SH-SY5Y (cell line): ENCODE measurements around the gene ROMO1.

Experiments used
- GATA2 ChIP-seq: IDR thresholded peaks from 2 replicates; pipeline ENCODE4 v1.6.1; 2011; ENCODE audit warnings: mild to moderate bottlenecking, low read depth, low read length
- GATA3 ChIP-seq: IDR thresholded peaks from 2 replicates; pipeline ENCODE4 v1.6.1; 2011; ENCODE audit warnings: low read depth, mild to moderate bottlenecking, low read length, moderate library complexity

ROMO1 gene

GRCh38 chr20:35702051-35702823 is 3.0 kb downstream of the ROMO1 start:
- TF ChIP-seq GATA2 (no peak), GATA3 (no peak)

- no peak for TF ChIP-seq GATA2
- no peak for TF ChIP-seq GATA3
Observed at GRCh38 chr20:35702824-35703695, 3.9 kb downstream of the ROMO1 start.

GRCh38 chr20:35704514-35705261 is 5.5 kb downstream of the ROMO1 start:
- TF ChIP-seq GATA2 (no peak), GATA3 (no peak)

- TF ChIP-seq GATA3 = no peak
- no peak for TF ChIP-seq GATA2
Observed at GRCh38 chr20:35708502-35708901, 9.3 kb downstream of the ROMO1 start.

- TF ChIP-seq GATA2 = no peak
- TF ChIP-seq GATA3 = no peak
Observed at GRCh38 chr20:35709259-35709658, 10.1 kb downstream of the ROMO1 start.

- TF ChIP-seq GATA3 (no peak), GATA2 (no peak)
Observed at GRCh38 chr20:35710039-35710438, 10.8 kb downstream of the ROMO1 start.

- TF ChIP-seq GATA3 (no peak), GATA2 (no peak)
Observed at GRCh38 chr20:35710884-35711587, 11.8 kb downstream of the ROMO1 start.

- TF ChIP-seq GATA2 = no peak
- no peak for TF ChIP-seq GATA3
Observed at GRCh38 chr20:35711588-35712209, 12.5 kb downstream of the ROMO1 start.

GRCh38 chr20:35714127-35714526 is 14.9 kb downstream of the ROMO1 start:
- no peak for TF ChIP-seq GATA3
- TF ChIP-seq GATA2 = no peak

GRCh38 chr20:35715652-35716051 is 16.4 kb downstream of the ROMO1 start:
- TF ChIP-seq GATA2 = no peak
- TF ChIP-seq GATA3 = no peak

- no peak for TF ChIP-seq GATA2
- no peak for TF ChIP-seq GATA3
Observed at GRCh38 chr20:35716330-35716729, 17.1 kb downstream of the ROMO1 start.

- TF ChIP-seq GATA3 = no peak
- TF ChIP-seq GATA2 = no peak
Observed at GRCh38 chr20:35718972-35719635, 19.9 kb downstream of the ROMO1 start.

- TF ChIP-seq GATA2 = no peak
- TF ChIP-seq GATA3 = no peak
Observed at GRCh38 chr20:35719717-35720116, 20.5 kb downstream of the ROMO1 start.
